ENCODE results near the gene PRKD1.
"Not testable (repeated sequence)": the region's sequence is repeated elsewhere in the genome, so short reads cannot be mapped to it uniquely, and the experiment has no call there.

DNA sequence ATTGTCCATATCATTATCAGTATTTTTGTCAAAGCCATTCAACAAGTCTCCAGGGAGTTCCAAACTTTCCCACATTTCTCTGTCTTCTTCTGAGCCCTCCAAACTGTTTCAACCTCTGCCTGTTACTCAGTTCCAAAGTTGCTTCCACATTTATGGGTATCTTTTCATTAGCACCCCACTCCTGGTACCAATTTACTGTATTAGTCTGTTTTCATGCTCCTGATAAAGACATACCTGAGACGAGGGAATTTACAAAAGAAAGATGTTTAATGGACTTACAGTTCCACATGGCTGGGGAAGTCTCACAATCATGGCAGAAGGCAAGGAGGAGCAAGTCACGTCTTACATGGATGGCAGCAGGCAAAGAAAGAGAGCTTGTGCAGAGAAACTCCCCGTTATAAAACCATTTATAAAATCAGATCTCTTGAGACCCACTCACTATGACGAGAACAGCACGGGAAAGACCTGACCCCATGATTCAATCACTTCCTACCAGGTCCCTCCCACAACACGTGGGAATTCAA, 87.2 kb downstream of the PRKD1 start:
- TF ChIP-seq, protein P1, sequence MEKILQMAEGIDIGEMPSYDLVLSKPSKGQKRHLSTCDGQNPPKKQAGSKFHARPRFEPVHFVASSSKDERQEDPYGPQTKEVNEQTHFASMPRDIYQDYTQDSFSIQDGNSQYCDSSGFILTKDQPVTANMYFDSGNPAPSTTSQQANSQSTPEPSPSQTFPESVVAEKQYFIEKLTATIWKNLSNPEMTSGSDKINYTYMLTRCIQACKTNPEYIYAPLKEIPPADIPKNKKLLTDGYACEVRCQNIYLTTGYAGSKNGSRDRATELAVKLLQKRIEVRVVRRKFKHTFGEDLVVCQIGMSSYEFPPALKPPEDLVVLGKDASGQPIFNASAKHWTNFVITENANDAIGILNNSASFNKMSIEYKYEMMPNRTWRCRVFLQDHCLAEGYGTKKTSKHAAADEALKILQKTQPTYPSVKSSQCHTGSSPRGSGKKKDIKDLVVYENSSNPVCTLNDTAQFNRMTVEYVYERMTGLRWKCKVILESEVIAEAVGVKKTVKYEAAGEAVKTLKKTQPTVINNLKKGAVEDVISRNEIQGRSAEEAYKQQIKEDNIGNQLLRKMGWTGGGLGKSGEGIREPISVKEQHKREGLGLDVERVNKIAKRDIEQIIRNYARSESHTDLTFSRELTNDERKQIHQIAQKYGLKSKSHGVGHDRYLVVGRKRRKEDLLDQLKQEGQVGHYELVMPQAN (conservative IDR thresholded peaks at IDR 0.05): not testable (repeated sequence)
- TF ChIP-seq, protein P2, sequence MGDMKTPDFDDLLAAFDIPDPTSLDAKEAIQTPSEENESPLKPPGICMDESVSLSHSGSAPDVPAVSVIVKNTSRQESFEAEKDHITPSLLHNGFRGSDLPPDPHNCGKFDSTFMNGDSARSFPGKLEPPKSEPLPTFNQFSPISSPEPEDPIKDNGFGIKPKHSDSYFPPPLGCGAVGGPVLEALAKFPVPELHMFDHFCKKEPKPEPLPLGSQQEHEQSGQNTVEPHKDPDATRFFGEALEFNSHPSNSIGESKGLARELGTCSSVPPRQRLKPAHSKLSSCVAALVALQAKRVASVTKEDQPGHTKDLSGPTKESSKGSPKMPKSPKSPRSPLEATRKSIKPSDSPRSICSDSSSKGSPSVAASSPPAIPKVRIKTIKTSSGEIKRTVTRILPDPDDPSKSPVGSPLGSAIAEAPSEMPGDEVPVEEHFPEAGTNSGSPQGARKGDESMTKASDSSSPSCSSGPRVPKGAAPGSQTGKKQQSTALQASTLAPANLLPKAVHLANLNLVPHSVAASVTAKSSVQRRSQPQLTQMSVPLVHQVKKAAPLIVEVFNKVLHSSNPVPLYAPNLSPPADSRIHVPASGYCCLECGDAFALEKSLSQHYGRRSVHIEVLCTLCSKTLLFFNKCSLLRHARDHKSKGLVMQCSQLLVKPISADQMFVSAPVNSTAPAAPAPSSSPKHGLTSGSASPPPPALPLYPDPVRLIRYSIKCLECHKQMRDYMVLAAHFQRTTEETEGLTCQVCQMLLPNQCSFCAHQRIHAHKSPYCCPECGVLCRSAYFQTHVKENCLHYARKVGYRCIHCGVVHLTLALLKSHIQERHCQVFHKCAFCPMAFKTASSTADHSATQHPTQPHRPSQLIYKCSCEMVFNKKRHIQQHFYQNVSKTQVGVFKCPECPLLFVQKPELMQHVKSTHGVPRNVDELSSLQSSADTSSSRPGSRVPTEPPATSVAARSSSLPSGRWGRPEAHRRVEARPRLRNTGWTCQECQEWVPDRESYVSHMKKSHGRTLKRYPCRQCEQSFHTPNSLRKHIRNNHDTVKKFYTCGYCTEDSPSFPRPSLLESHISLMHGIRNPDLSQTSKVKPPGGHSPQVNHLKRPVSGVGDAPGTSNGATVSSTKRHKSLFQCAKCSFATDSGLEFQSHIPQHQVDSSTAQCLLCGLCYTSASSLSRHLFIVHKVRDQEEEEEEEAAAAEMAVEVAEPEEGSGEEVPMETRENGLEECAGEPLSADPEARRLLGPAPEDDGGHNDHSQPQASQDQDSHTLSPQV (IDR thresholded peaks at IDR 0.05): not testable (repeated sequence)
